Measurements from ENCODE around the gene SYNGR3. TPM values are rescaled to one million over a fixed set of nuclear protein-coding genes. Genes with fewer than 3 reads are reported as not detected.

Gene SYNGR3
- total RNA-seq, 2 experiments from 2014 or later: 5.4 to 7.2 TPM

GRCh38 chr16:2028146-2028545 is 38.4 kb downstream of the SYNGR3 start:
- TF ChIP-seq, protein P1, sequence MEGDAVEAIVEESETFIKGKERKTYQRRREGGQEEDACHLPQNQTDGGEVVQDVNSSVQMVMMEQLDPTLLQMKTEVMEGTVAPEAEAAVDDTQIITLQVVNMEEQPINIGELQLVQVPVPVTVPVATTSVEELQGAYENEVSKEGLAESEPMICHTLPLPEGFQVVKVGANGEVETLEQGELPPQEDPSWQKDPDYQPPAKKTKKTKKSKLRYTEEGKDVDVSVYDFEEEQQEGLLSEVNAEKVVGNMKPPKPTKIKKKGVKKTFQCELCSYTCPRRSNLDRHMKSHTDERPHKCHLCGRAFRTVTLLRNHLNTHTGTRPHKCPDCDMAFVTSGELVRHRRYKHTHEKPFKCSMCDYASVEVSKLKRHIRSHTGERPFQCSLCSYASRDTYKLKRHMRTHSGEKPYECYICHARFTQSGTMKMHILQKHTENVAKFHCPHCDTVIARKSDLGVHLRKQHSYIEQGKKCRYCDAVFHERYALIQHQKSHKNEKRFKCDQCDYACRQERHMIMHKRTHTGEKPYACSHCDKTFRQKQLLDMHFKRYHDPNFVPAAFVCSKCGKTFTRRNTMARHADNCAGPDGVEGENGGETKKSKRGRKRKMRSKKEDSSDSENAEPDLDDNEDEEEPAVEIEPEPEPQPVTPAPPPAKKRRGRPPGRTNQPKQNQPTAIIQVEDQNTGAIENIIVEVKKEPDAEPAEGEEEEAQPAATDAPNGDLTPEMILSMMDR (IDR thresholded peaks at IDR 0.05): no peak
- Mint-ChIP-seq H3K4me1 (ENCODE audit: low read depth) (peaks cover 13% of the 10 kb centered on the region), H3K9me3 (no peaks in the 10 kb centered on the region), H3K27ac (no peak overlapping the region), H3K27me3 (peaks cover 11% of the 10 kb centered on the region), H3K36me3 (ENCODE audit: low read depth) (no peaks in the 10 kb centered on the region), H3K4me3 (peak overlapping the region; percentile 60)
- ATAC-seq: no peak
- intact Hi-C loops (cut with micrococcal nuclease): no loop called here
- POLR2A ChIA-PET: interaction anchor here (1.3 to 1.5 kb wide), 4 partner anchors 18 to 127 kb away, joined by 4 to 8 read pairs (median 6); partner anchors contain the start of genes NTHL1, TRAF7 and TSC2
- CTCF ChIA-PET: interaction anchor here (1.0 to 2.4 kb wide), 2 partner anchors 14 to 112 kb away, joined by 3 to 11 read pairs; no protein-coding TSS in a partner anchor
- DNase-seq: no peak

- DNase-seq (no peak), ATAC-seq (no peak)
- peaks cover 11% of the 10 kb centered on the region for H3K4me1 Mint-ChIP-seq (ENCODE audit: low read depth)
- TF ChIP-seq, protein P1 (IDR thresholded peaks at IDR 0.05): no peak
- no peak overlapping the region for H3K27ac Mint-ChIP-seq
- intact Hi-C loops (cut with micrococcal nuclease): no loop called here
- no peaks in the 10 kb centered on the region for H3K36me3 Mint-ChIP-seq (ENCODE audit: low read depth)
- ChIA-PET POLR2A (no interaction called here), CTCF (no interaction called here)
- H3K9me3 Mint-ChIP-seq: no peaks in the 10 kb centered on the region
- H3K27me3 Mint-ChIP-seq: peaks cover 11% of the 10 kb centered on the region
- H3K4me3 Mint-ChIP-seq: no peak overlapping the region
Measured at GRCh38 chr16:2028620-2029220, 39.0 kb downstream of the SYNGR3 start.

GRCh38 chr16:2029350-2029749 is 39.6 kb downstream of the SYNGR3 start:
- TF ChIP-seq, protein P1 (IDR thresholded peaks at IDR 0.05): no peak
- ChIA-PET CTCF (no interaction called here), POLR2A (interaction anchor here (0.7 to 1.1 kb wide), 2 partner anchors 55 to 125 kb away, joined by 3 read pairs; no protein-coding TSS in a partner anchor)
- Mint-ChIP-seq H3K27me3 (peaks cover 11% of the 10 kb centered on the region), H3K4me3 (no peak overlapping the region), H3K36me3 (ENCODE audit: low read depth) (no peaks in the 10 kb centered on the region), H3K9me3 (no peaks in the 10 kb centered on the region), H3K4me1 (ENCODE audit: low read depth) (peaks cover 8% of the 10 kb centered on the region), H3K27ac (no peak overlapping the region)
- DNase-seq: no peak
- ATAC-seq: no peak
- intact Hi-C loops (cut with micrococcal nuclease): no loop called here

DNA sequence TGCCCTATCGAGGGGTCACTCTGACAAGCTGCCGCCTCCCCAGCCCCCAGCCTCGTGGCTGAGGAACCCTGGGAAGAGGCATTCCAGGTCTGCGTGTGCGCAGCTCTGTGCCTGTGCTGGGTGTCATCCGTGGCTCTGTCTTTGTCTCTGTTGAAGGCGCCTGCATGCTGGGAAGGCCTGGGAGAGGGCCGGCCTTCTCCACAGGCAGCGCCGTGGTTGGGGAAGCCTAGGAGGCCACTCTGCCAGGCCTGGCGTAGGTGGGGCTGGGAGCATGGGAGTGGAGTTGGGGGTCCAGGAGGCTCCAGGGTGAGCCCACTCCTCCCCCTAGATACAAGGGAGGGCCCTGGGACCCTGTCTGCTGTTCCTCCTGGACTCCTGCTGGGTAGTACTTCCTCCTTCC is 40.3 kb downstream of the SYNGR3 start:
- no peaks in the 10 kb centered on the region for H3K9me3 Mint-ChIP-seq
- H3K27me3 Mint-ChIP-seq: peaks cover 11% of the 10 kb centered on the region
- no peak overlapping the region for H3K4me3 Mint-ChIP-seq
- peaks cover 8% of the 10 kb centered on the region for H3K4me1 Mint-ChIP-seq (ENCODE audit: low read depth)
- no peak overlapping the region for H3K27ac Mint-ChIP-seq
- DNase-seq (no peak), ATAC-seq (no peak)
- CTCF ChIA-PET: no interaction called here
- POLR2A ChIA-PET: interaction anchor here (1.1 to 1.8 kb wide), 2 partner anchors 11 to 55 kb away, joined by 3 to 5 read pairs; no protein-coding TSS in a partner anchor
- H3K36me3 Mint-ChIP-seq (ENCODE audit: low read depth): no peaks in the 10 kb centered on the region
- TF ChIP-seq, protein P1 (IDR thresholded peaks at IDR 0.05): no peak
- intact Hi-C loops (cut with micrococcal nuclease): no loop called here

- H3K27me3 Mint-ChIP-seq: peaks cover 8% of the 10 kb centered on the region
- H3K4me3 Mint-ChIP-seq: no peak overlapping the region
- TF ChIP-seq, protein P1 (IDR thresholded peaks at IDR 0.05): no peak
- DNase-seq (no peak), ATAC-seq (no peak)
- no peaks in the 10 kb centered on the region for H3K36me3 Mint-ChIP-seq (ENCODE audit: low read depth)
- peaks cover 4% of the 10 kb centered on the region for H3K4me1 Mint-ChIP-seq (ENCODE audit: low read depth)
- ChIA-PET CTCF (no interaction called here), POLR2A (interaction anchor here (0.6 to 1.8 kb wide), 2 partner anchors 10 to 72 kb away, joined by 3 to 5 read pairs; partner anchors contain the start of gene NDUFB10)
- intact Hi-C loops (cut with micrococcal nuclease): no loop called here
- no peak overlapping the region for H3K27ac Mint-ChIP-seq
- no peaks in the 10 kb centered on the region for H3K9me3 Mint-ChIP-seq
Measured at GRCh38 chr16:2031081-2031577, 41.4 kb downstream of the SYNGR3 start.

Measured in activated CD8-positive, alpha-beta T cell treated with anti-CD3 and anti-CD28 coated beads for 36 hours (primary cell).